Measurements from ENCODE around the gene IKZF3.
"Not testable (repeated sequence)": the region's sequence is repeated elsewhere in the genome, so short reads cannot be mapped to it uniquely, and the experiment has no call there.

The IKZF3 gene

GRCh38 chr17:39737760-39738567 is 126.1 kb downstream of the IKZF3 start, which contains the start of gene GRB7:
GRB7 (plus strand) TSS chr17:39737938; CDS start chr17:39742302, 4,364 bp downstream.
- ATAC-seq: no peak

GRCh38 chr17:39737206-39737759 is 126.8 kb downstream of the IKZF3 start:
- no peak for ATAC-seq

- no peak for ATAC-seq
Observed at GRCh38 chr17:39736319-39737165, 127.6 kb downstream of the IKZF3 start.

GRCh38 chr17:39735882-39736281 is 128.2 kb downstream of the IKZF3 start:
- no peak for ATAC-seq

- no peak for ATAC-seq
Observed at GRCh38 chr17:39732586-39732985, 131.5 kb downstream of the IKZF3 start.

GRCh38 chr17:39730095-39730921 is 133.8 kb downstream of the IKZF3 start, which contains the start of gene MIEN1:
MIEN1 (minus strand) TSS chr17:39730532; CDS start chr17:39730495, 37 bp downstream.
- ATAC-seq: peak; percentile 92 to 94

- ATAC-seq: no peak
Observed at GRCh38 chr17:39729280-39729851, 134.7 kb downstream of the IKZF3 start.

GRCh38 chr17:39727556-39727955 is 136.6 kb downstream of the IKZF3 start:
- ATAC-seq: no peak

GRCh38 chr17:39726617-39727016 is 137.5 kb downstream of the IKZF3 start:
- no peak for ATAC-seq

GRCh38 chr17:39725923-39726322 is 138.2 kb downstream of the IKZF3 start:
- ATAC-seq: not testable (repeated sequence)

- no peak for ATAC-seq
Observed at GRCh38 chr17:39724731-39725130, 139.4 kb downstream of the IKZF3 start.

GRCh38 chr17:39722965-39723848 is 140.9 kb downstream of the IKZF3 start:
- ATAC-seq: no peak

- ATAC-seq: no peak
Observed at GRCh38 chr17:39722104-39722503, 142.0 kb downstream of the IKZF3 start.

- ATAC-seq: no peak
Observed at GRCh38 chr17:39719563-39720355, 144.4 kb downstream of the IKZF3 start.

GRCh38 chr17:39717660-39718059 is 146.5 kb downstream of the IKZF3 start:
- ATAC-seq: no peak

GRCh38 chr17:39716879-39717536 is 147.1 kb downstream of the IKZF3 start:
- no peak for ATAC-seq

GRCh38 chr17:39716073-39716818 is 147.9 kb downstream of the IKZF3 start:
- ATAC-seq: no peak

- no peak for ATAC-seq
Observed at GRCh38 chr17:39715375-39716072, 148.6 kb downstream of the IKZF3 start.
